ENCODE measurements around the gene PDPR. TPM values are rescaled to one million over a fixed set of nuclear protein-coding genes. Genes with fewer than 3 reads are reported as not detected.
"Not testable (repeated sequence)": the region's sequence is repeated elsewhere in the genome, so short reads cannot be mapped to it uniquely, and the experiment has no call there.

The PDPR gene
- total and polyA plus RNA-seq, 2 donors: 17.2 to 18.9 TPM

DNA sequence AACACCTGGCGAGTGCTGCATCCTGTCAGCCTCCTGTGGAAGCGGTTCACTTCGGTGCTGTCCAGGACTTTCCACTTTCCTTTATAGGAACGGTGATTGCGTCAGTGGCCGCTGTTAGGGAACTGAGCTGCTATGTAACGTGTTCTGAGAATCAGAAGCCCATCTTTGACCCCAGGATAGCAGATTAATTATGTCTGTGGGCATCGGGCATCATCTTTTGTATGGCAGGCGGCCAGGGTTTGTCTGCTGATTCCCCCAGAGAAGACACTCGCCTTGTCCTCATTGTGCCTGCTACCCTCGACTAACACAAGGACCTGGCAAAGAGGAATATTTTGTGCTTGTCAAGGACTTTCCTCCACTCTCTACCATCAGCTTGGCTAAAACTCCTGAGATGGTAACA is 33.7 kb downstream of the PDPR start:
- H3K36me3 ChIP-seq (ENCODE audit: insufficient read depth); DNase-seq (ENCODE audit: extremely low spot score): not testable (repeated sequence)
- 88% methylated on average over 11 of the region's 11 CpGs for WGBS

GRCh38 chr16:70148453-70148852 is 34.3 kb downstream of the PDPR start:
- 93% methylated on average over 6 of the region's 6 CpGs for WGBS
- not testable (repeated sequence) for DNase-seq (ENCODE audit: extremely low spot score); H3K36me3 ChIP-seq (ENCODE audit: insufficient read depth); H3K4me3 ChIP-seq (ENCODE audit: low read depth, low read length); H3K27ac ChIP-seq (ENCODE audit: low read depth); H3K4me1 ChIP-seq (ENCODE audit: insufficient read depth)

More for the DNA sequence above, 33.7 kb downstream of the PDPR start:
- not testable (repeated sequence) for H3K4me1 ChIP-seq (ENCODE audit: insufficient read depth); H3K27ac ChIP-seq (ENCODE audit: low read depth); H3K4me3 ChIP-seq (ENCODE audit: low read depth, low read length)

DNA sequence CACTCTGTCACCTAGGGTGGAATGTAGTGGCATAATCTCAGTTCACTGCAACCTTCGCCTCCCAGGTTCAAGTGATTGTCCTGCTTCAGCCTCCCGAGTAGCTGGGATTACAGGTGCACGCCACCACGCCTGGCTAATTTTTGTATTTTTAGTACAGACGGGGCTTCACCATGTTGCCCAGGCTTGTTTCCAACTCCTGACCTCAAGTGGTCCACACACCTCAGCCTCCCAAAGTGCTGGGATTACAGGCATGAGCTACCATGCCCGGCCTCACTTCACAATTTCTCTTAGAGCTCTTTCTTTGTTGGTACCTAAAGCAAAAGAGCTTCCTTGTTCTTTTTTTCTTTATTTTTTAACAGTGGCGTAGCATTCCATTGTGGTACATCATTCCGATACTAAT is 35.2 kb downstream of the PDPR start:
- H3K4me1 ChIP-seq (ENCODE audit: insufficient read depth); H3K27ac ChIP-seq (ENCODE audit: low read depth); H3K4me3 ChIP-seq (ENCODE audit: low read depth, low read length); H3K36me3 ChIP-seq (ENCODE audit: insufficient read depth); DNase-seq (ENCODE audit: extremely low spot score): not testable (repeated sequence)
- WGBS: 96% methylated on average over 8 of the region's 8 CpGs

DNA sequence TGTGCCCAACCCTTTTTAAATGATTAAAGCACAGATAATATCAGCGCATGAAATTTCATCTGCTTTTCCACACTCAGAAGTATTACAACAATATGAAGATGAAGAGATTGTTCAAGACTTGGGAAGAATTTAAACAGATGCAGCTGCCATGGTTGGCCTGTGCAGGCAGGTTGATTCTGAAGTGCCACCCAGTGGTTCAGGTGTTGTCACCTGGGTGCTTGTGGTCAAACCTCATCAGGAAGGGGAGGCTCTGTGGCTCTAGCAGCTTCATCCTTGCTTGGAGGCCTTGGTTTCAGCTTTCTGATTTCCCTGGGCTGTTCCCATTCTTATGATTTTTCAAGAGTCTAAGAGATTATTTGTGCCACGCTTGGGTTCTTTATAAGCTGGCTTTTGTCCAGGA is 37.3 kb downstream of the PDPR start:
- Histone ChIP-seq H3K4me1 (ENCODE audit: insufficient read depth) (no peaks in the 10 kb centered on the region), H3K4me3 (ENCODE audit: low read depth, low read length) (no peak overlapping the region), H3K27ac (ENCODE audit: low read depth) (no peak overlapping the region), H3K36me3 (ENCODE audit: insufficient read depth) (peaks cover 5% of the 10 kb centered on the region)
- DNase-seq (ENCODE audit: extremely low spot score): no peak
- 84% methylated on average over 2 of the region's 2 CpGs for WGBS

GRCh38 chr16:70151941-70152509 is 37.9 kb downstream of the PDPR start:
- Histone ChIP-seq H3K36me3 (ENCODE audit: insufficient read depth) (peaks cover 7% of the 10 kb centered on the region), H3K4me1 (ENCODE audit: insufficient read depth) (no peaks in the 10 kb centered on the region), H3K27ac (ENCODE audit: low read depth) (no peak overlapping the region), H3K4me3 (ENCODE audit: low read depth, low read length) (no peak overlapping the region)
- DNase-seq (ENCODE audit: extremely low spot score): no peak
- WGBS: 92% methylated on average over 17 of the region's 17 CpGs

GRCh38 chr16:70152578-70153302 is 38.6 kb downstream of the PDPR start:
- WGBS: 94% methylated on average over 13 of the region's 13 CpGs
- no peak for DNase-seq (ENCODE audit: extremely low spot score)
- Histone ChIP-seq H3K4me3 (ENCODE audit: low read depth, low read length) (no peak overlapping the region), H3K4me1 (ENCODE audit: insufficient read depth) (no peaks in the 10 kb centered on the region), H3K27ac (ENCODE audit: low read depth) (no peak overlapping the region), H3K36me3 (ENCODE audit: insufficient read depth) (peaks cover 7% of the 10 kb centered on the region)

DNA sequence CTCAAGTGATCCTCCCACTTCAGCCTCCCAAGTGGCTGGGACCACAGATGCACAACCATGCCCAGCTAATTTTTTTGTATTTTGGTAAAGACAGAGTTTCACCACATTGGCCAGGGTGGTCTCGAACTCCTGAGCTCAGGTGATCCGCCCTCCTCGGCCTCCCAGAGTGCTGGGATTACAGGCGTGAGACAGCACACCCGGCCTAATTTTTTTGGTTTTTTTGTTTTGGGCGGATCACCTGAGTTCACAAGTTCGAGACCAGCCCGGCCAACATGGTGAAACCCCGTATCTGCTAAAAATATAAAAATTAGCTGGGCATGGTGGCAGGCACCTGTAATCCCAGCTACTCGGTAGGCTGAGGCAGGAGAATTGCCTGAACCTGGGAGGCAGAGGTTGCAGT is 40.6 kb downstream of the PDPR start:
- not testable (repeated sequence) for H3K27ac ChIP-seq (ENCODE audit: low read depth); H3K36me3 ChIP-seq (ENCODE audit: insufficient read depth); H3K4me3 ChIP-seq (ENCODE audit: low read depth, low read length); H3K4me1 ChIP-seq (ENCODE audit: insufficient read depth); DNase-seq (ENCODE audit: extremely low spot score)
- WGBS: 95% methylated on average over 10 of the region's 10 CpGs

- Histone ChIP-seq H3K27ac (ENCODE audit: low read depth) (no peak overlapping the region), H3K4me1 (ENCODE audit: insufficient read depth) (no peaks in the 10 kb centered on the region), H3K4me3 (ENCODE audit: low read depth, low read length) (no peak overlapping the region), H3K36me3 (ENCODE audit: insufficient read depth) (peaks cover 7% of the 10 kb centered on the region)
- DNase-seq (ENCODE audit: extremely low spot score): no peak
- 92% methylated on average over 29 of the region's 29 CpGs for WGBS
These were observed 42.3 kb downstream of the PDPR start for GRCh38 chr16:70156207-70156978.

DNA sequence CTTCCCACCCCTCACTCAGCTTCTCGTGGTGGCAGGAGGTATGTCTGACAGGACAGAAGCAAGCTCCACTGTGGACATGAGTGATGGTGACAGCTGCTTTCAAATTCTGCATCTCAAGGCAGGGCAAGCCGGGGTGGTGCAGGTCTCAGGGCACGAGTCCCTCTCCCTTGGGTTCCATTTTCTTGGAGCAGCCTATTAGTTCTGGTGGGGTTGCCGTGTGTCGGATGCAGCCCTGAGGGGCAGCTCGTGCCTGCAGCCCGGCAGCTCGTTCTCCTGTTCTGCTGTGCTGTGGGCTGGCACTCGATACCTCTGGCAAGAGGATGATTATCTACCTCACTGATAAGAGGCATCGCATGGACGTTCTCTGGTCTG is 43.0 kb downstream of the PDPR start:
- no peaks in the 10 kb centered on the region for H3K4me1 ChIP-seq (ENCODE audit: insufficient read depth)
- H3K36me3 ChIP-seq (ENCODE audit: insufficient read depth): peaks cover 7% of the 10 kb centered on the region
- H3K27ac ChIP-seq (ENCODE audit: low read depth): no peak overlapping the region
- no peak overlapping the region for H3K4me3 ChIP-seq (ENCODE audit: low read depth, low read length)
- 84% methylated on average over 11 of the region's 11 CpGs for WGBS
- no peak for DNase-seq (ENCODE audit: extremely low spot score)

DNA sequence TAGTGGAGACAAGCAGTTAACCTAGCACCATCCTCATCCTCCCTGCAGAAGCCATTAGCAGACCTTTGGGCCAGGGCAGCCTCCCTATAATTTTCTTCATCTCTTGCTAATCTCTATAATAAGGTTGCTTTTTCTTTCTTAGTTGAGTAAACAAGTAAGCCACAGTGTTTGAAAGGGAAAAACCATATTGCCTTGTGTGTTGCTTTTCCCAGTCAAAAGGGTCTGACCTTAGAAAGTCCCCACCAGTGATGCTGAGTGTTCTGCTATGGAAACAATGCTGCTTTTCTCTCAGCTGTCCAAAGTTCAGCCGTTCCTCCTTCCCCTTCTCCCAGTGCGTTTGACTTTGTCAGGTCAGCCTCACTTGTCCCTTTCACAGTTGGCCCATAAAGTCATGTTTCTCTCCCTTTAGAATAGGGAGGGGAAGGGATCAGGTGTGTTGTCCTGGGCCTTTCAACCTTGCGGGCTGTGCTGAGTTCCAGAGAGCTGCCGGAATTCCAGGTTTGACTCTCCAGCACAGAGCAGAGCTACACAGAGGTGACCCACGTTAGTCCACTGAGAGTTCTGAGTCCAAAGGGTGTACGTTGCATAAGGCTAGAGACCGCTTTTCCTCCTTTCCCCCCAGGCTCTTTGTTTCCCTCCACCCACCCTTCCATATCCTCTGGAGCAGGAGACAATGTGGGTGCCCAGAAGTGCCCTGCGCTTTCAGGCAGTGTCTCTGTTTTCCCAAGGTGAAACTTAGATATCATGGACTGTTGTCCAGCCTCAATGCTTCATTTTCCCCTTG is 43.5 kb downstream of the PDPR start:
- 91% methylated on average over 8 of the region's 8 CpGs for WGBS

GRCh38 chr16:70158261-70158939 is 44.3 kb downstream of the PDPR start:
- Histone ChIP-seq H3K4me1 (ENCODE audit: insufficient read depth) (no peaks in the 10 kb centered on the region), H3K27ac (ENCODE audit: low read depth) (no peak overlapping the region), H3K4me3 (ENCODE audit: low read depth, low read length) (no peak overlapping the region), H3K36me3 (ENCODE audit: insufficient read depth) (peaks cover 5% of the 10 kb centered on the region)
- WGBS: 77% methylated on average over 7 of the region's 7 CpGs
- DNase-seq (ENCODE audit: extremely low spot score): no peak

More for the DNA sequence above, 43.5 kb downstream of the PDPR start:
- Histone ChIP-seq H3K36me3 (ENCODE audit: insufficient read depth) (peaks cover 7% of the 10 kb centered on the region), H3K4me1 (ENCODE audit: insufficient read depth) (no peaks in the 10 kb centered on the region), H3K27ac (ENCODE audit: low read depth) (no peak overlapping the region), H3K4me3 (ENCODE audit: low read depth, low read length) (no peak overlapping the region)
- DNase-seq (ENCODE audit: extremely low spot score): no peak

DNA sequence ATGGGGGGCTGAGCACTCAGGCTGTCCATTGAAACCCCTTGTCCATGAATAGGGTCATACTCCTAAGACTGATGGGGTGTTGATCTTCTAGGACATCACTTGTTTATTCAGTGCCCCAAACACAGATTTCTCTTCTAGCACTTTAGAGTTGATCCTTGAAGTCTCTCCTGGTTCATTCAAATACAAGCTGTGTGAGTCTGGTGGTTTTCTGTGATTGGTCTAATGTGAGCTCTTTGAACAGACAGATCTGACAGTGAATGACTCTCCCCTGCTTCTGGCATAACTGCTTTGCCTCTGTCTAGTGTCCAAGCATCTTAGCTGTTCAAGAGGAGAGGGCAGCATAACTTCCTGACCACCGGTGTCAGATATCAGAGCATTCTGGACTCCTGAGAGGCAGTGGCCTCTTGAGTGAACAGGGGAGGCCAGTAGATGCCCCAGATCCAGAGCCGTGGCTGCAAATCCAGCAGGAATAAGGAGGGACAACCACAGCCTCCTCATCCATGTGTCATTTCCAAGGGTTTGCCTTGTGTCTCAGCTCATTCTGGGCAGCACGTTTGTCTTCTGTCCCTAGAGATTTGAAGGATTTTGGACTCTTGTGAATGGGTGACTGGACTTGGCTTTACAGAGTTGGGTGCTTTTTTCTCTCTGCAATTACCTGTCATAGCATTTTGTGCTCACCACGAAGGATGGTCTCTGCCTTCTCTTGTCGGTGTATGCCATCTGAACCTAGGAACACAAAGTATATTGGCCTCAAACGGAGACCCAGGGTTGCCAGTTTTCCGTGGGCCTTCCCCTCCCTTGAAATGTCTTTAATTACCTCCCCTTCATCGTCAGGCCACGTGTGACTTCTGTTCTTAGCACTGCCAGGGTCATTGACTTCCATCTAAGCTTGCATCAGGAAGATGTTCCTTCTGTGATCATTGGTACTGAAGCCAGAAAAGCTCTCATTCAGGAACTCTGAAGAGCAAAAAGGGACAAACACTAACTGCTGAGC is 45.5 kb downstream of the PDPR start:
- WGBS: 76% methylated on average over 9 of the region's 9 CpGs
- H3K4me3 ChIP-seq (ENCODE audit: low read depth, low read length): no peak overlapping the region
- DNase-seq (ENCODE audit: extremely low spot score): no peak
- peaks cover 5% of the 10 kb centered on the region for H3K36me3 ChIP-seq (ENCODE audit: insufficient read depth)
- no peaks in the 10 kb centered on the region for H3K4me1 ChIP-seq (ENCODE audit: insufficient read depth)
- no peak overlapping the region for H3K27ac ChIP-seq (ENCODE audit: low read depth)
